ENCODE measurements around the gene TTR.
A peak's percentile ranks its signal among the peaks of the same experiment; 100 is the strongest.

The TTR gene

DNA sequence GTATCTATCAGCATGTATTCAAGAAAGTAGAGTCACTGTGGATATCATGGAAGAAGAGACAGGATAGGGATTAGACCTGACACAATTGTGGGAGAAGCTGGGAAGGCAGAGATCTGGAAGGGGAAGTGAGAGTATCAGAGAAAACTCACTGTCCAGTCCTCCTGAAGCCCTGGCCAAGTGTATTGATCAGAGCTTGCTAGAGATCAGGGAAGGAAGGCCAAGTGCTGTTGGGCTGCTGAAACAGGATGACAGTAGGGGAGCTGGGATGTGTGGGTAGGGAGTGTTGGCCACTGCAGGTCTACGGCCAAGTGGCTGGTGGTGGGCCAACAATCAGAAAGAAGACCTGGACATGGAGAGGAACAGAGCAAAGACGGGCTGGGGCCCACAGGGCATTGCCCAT, 26.3 kb upstream of the TTR start:
- Mint-ChIP-seq H3K4me1 (no peaks in the 10 kb centered on the region), H3K4me3 (no peak overlapping the region), H3K27me3 (ENCODE audit: low read depth) (peaks cover 4% of the 10 kb centered on the region), H3K36me3 (ENCODE audit: low read depth) (no peaks in the 10 kb centered on the region), H3K27ac (no peak overlapping the region), H3K9me3 (no peaks in the 10 kb centered on the region)
- TF ChIP-seq, protein P1, sequence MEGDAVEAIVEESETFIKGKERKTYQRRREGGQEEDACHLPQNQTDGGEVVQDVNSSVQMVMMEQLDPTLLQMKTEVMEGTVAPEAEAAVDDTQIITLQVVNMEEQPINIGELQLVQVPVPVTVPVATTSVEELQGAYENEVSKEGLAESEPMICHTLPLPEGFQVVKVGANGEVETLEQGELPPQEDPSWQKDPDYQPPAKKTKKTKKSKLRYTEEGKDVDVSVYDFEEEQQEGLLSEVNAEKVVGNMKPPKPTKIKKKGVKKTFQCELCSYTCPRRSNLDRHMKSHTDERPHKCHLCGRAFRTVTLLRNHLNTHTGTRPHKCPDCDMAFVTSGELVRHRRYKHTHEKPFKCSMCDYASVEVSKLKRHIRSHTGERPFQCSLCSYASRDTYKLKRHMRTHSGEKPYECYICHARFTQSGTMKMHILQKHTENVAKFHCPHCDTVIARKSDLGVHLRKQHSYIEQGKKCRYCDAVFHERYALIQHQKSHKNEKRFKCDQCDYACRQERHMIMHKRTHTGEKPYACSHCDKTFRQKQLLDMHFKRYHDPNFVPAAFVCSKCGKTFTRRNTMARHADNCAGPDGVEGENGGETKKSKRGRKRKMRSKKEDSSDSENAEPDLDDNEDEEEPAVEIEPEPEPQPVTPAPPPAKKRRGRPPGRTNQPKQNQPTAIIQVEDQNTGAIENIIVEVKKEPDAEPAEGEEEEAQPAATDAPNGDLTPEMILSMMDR (IDR thresholded peaks at IDR 0.05; ENCODE audit: unreplicated experiment in 3 of 3), result no peak

DNA sequence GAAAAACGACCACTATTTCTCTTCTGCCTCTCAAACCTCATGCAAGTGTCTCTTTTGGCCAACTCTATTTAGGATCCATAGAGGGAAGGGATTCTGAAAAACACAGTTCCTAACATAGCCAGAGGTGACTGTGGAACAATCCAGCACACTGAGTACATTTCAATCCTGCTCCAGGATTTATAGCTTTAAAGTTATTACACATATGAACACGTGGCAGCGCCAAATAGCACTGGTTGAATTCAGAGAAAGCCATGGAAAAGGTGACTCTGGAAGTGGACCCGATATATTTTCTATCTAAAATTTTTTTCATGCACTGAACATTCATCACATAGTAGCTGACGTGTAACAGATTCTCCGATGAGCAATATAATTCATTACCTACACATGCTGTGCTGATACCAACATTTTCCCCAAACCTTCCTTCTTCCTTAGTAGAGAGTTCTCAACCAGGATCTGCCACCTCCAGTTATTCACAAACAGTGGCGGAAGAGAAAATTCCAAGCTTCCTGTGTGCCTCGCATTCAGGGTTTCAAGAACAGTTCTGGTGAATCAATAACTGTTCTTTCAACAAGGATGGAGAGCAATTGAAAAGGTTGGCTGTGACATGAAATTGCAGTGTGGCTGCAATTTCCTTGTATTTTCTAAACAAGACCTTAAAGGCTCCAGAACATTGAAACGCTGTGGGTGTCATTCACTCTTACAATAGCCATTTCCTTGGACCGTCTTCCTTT, 25.7 kb upstream of the TTR start:
- TF ChIP-seq, protein P1 (IDR thresholded peaks at IDR 0.05; ENCODE audit: unreplicated experiment in 3 of 3), result no peak
- Mint-ChIP-seq H3K9me3 (no peaks in the 10 kb centered on the region), H3K27ac (peak overlapping the region in 1 of 3 experiments; percentile 29), H3K4me1 (no peaks in the 10 kb centered on the region), H3K36me3 (ENCODE audit: low read depth) (no peaks in the 10 kb centered on the region), H3K27me3 (ENCODE audit: low read depth) (peaks cover 4% of the 10 kb centered on the region), H3K4me3 (no peak overlapping the region)

DNA sequence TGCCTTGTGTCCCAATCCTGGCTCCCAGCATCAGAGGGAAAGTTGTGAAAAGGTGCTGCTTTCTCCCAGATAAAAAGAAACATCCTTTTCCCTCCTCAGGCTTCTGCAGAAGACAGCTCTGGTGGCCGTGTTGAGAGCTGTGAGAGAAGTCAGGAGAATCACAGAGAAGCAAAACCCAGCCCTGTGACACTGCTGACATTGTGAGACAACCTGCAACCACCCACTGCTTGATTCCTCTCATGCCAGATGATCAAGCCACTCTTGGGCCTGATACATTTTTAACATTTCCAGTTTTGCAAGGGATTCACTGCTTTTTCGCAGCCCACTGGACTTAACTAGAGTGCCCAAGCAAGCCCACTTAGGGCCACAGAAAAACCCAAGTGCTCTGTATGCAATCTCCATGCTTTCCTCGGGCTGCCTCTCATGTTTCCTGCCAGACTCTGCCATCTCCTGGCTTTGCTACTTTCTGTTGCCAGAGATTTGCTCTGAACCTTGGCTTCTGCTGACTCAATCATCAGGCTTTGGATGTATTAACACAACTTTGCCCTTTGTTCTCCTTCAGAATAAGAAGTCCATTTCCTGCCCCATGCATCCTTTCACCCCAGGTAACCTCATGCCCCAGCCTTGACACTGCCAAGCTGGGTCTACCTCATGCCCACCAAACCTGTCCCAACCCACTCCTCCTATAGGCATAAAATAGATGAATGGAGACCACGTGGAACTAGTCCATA, 24.9 kb upstream of the TTR start:
- H3K36me3 Mint-ChIP-seq (ENCODE audit: low read depth), result no peaks in the 10 kb centered on the region
- peak overlapping the region in 1 of 3 experiments; percentile 29 for H3K27ac Mint-ChIP-seq
- TF ChIP-seq, protein P1 (IDR thresholded peaks at IDR 0.05; ENCODE audit: unreplicated experiment in 3 of 3), result no peak
- H3K4me3 Mint-ChIP-seq, result no peak overlapping the region
- H3K27me3 Mint-ChIP-seq (ENCODE audit: low read depth), result peaks cover 4% of the 10 kb centered on the region
- H3K4me1 Mint-ChIP-seq, result no peaks in the 10 kb centered on the region
- no peaks in the 10 kb centered on the region for H3K9me3 Mint-ChIP-seq

DNA sequence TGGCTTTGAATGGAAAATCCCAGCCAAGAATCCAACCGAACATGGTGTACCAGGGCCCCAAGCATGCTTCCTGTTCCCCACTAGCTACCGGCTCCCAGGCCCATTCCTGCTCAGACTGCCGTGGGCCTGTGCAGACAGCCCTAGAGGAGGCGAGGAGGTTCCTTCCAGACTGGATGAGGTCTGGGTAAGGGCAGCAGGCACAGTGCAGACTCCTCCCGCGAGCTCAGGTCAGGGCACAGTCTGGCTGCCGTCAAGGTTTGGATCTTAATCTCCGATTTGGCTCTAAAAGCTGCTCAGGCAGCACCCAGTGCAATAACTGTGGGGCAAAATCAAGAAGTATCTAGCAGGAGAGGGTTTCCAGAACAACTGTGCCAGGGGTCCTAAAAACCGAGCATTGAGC, 19.3 kb upstream of the TTR start:
- Mint-ChIP-seq H3K27me3 (ENCODE audit: low read depth) (peaks cover 7% of the 10 kb centered on the region), H3K9me3 (no peaks in the 10 kb centered on the region), H3K4me1 (no peaks in the 10 kb centered on the region), H3K27ac (no peak overlapping the region), H3K4me3 (no peak overlapping the region), H3K36me3 (ENCODE audit: low read depth) (no peaks in the 10 kb centered on the region)
- TF ChIP-seq, protein P1 (IDR thresholded peaks at IDR 0.05; ENCODE audit: unreplicated experiment in 3 of 3), result no peak

DNA sequence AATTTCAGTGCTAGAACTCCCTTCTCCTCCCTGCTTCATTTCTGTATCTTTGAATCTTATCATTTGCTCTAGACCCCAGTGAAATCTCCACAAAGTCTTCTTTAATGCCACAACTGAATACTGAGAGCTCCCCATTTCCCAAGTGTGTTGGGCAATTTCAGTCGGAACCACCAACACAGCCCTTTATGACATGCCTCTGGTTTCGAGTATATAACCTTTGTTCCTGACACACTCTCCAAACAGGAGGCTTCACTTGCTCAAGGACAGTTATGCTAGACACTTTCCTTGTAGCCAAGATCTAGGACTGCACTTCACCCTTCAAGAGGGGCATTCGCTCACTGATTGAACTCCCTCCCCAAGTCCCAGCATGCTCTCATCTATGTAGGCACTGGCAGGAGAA, 18.6 kb upstream of the TTR start:
- Mint-ChIP-seq H3K36me3 (ENCODE audit: low read depth) (no peaks in the 10 kb centered on the region), H3K27me3 (ENCODE audit: low read depth) (peaks cover 7% of the 10 kb centered on the region), H3K9me3 (no peaks in the 10 kb centered on the region), H3K4me1 (no peaks in the 10 kb centered on the region), H3K27ac (no peak overlapping the region), H3K4me3 (no peak overlapping the region)
- TF ChIP-seq, protein P1 (IDR thresholded peaks at IDR 0.05; ENCODE audit: unreplicated experiment in 3 of 3), result no peak
